SK-N-SH (cell line): ENCODE data around the gene NUAK1. TPM values are rescaled to one million over a fixed set of nuclear protein-coding genes. Genes with fewer than 3 reads are reported as not detected.

Experiments
- CTCF ChIA-PET: fragments of 300-600, 350-600 bp; formaldehyde crosslinking; extraction: SDS; loops from one replicate; lab custom pipeline; 2021; lab: Yijun Ruan, JAX
- POLR2A ChIA-PET: fragments of 350-600 bp; sonication (Branson Sonifier 250); formaldehyde crosslinking; extraction: SDS; loops from one replicate; lab custom pipeline; 2020; ENCODE audit warnings: antibody characterized with exemption, inconsistent platforms; lab: Yijun Ruan, JAX
- DNase-seq: peaks from one replicate; pipeline ENCODE4 v3.0.0; 2012
- H2AFZ ChIP-seq: fragments of 200-600 bp; sonication (generic); 2 replicates; pipeline ENCODE4 v1.8.1; 2016; ENCODE audit warnings: antibody characterized with exemption, mild to moderate bottlenecking, low read depth
- H3F3A ChIP-seq: fragments of 200-600 bp; sonication (generic); replicated peaks from 2 replicates; pipeline ENCODE3; 2016; ENCODE audit warnings: antibody characterized with exemption, mild to moderate bottlenecking; ENCODE audit not compliant: insufficient read depth
- H3K27ac ChIP-seq, 2 experiments: fragments of 200-500 bp in 1 of 2; fragments of 200-600 bp in 1 of 2; sonication (Bioruptor generic) in 1 of 2; sonication (generic), shearing (Covaris generic) in 1 of 2; 2 replicates each; pipeline versions ENCODE4 v1.5.1 to v1.6.1; 2014 to 2016; ENCODE audit warnings: low read depth in 2 of 2, inconsistent platforms in 1 of 2, low read length in 1 of 2, mild to moderate bottlenecking in 1 of 2, mixed read lengths in 1 of 2
- H3K27me3 ChIP-seq: fragments of 200-600 bp; sonication (generic), shearing (Covaris generic); 2 replicates; pipeline ENCODE4 v1.6.1; 2016; ENCODE audit warnings: mixed run types; ENCODE audit not compliant: insufficient read depth
- H3K36me3 ChIP-seq, 2 experiments: fragments of 200-500 bp in 1 of 2; fragments of 200-600 bp in 1 of 2; sonication (Bioruptor generic) in 1 of 2; sonication (generic) in 1 of 2; replicated peaks in 1 of 2; 2 replicates each; pipeline versions ENCODE3 to v1.5.1; 2014 to 2016; ENCODE audit warnings: low read length in 1 of 2, mild to moderate bottlenecking in 1 of 2; ENCODE audit not compliant: insufficient read depth in 2 of 2, control insufficient read depth in 1 of 2
- H3K4me1 ChIP-seq, 2 experiments: fragments of 200-500 bp in 1 of 2; fragments of 200-600 bp in 1 of 2; sonication (Bioruptor generic) in 1 of 2; sonication (generic), shearing (Covaris generic) in 1 of 2; 2 replicates each; pipeline versions ENCODE4 v1.5.1 to v1.6.1; 2014 to 2016; ENCODE audit warnings: low read depth in 1 of 2, low read length in 1 of 2, mixed run types in 1 of 2; ENCODE audit not compliant: insufficient read depth in 2 of 2, control insufficient read depth in 1 of 2
- H3K4me2 ChIP-seq: fragments of 200-600 bp; sonication (generic), shearing (Covaris generic); 2 replicates; pipeline ENCODE4 v1.6.1; 2017; ENCODE audit warnings: mixed run types
- H3K4me3 ChIP-seq, 2 experiments: fragments of 200-500 bp in 1 of 2; fragments of 200-600 bp in 1 of 2; sonication (Bioruptor generic) in 1 of 2; sonication (generic), shearing (Covaris generic) in 1 of 2; 2 replicates each; pipeline versions ENCODE4 v1.5.1 to v1.8.1; 2014 to 2016; ENCODE audit warnings: low read depth in 2 of 2, inconsistent platforms in 1 of 2, low read length in 1 of 2, mild to moderate bottlenecking in 1 of 2, mixed read lengths in 1 of 2, moderate library complexity in 1 of 2
- H3K79me2 ChIP-seq: fragments of 200-600 bp; sonication (generic); 2 replicates; pipeline ENCODE4 v1.8.1; 2017; ENCODE audit warnings: mild to moderate bottlenecking; ENCODE audit not compliant: insufficient read depth
- H3K9ac ChIP-seq: fragments of 200-600 bp; sonication (generic); 2 replicates; pipeline ENCODE4 v1.6.1; 2017; ENCODE audit warnings: mixed run types
- H3K9me2 ChIP-seq: fragments of 200-600 bp; sonication (generic); 2 replicates; pipeline ENCODE4 v1.6.1; 2017; ENCODE audit warnings: mixed run types
- H3K9me3 ChIP-seq: fragments of 200-600 bp; sonication (generic); 2 replicates; pipeline ENCODE4 v1.6.1; 2017; ENCODE audit warnings: mixed run types, mild to moderate bottlenecking, moderate library complexity
- H4K20me1 ChIP-seq: fragments of 200-600 bp; sonication (generic); 2 replicates; pipeline ENCODE4 v1.6.1; 2017; ENCODE audit warnings: mild to moderate bottlenecking, mixed run types; ENCODE audit not compliant: insufficient read depth
- CTCF ChIP-seq: fragments of 200-600 bp; sonication (generic); IDR thresholded peaks from 2 replicates; pipeline ENCODE4 v1.6.1; 2017; ENCODE audit warnings: antibody characterized with exemption, mild to moderate bottlenecking, moderate library complexity
- EP300 ChIP-seq, 2 experiments: IDR thresholded peaks; 2 replicates each; pipeline versions ENCODE4 v1.4.0 to v1.6.1; 2012; ENCODE audit warnings: borderline replicate concordance in 1 of 2, low read depth in 1 of 2, low read length in 1 of 2
- FOXJ3 ChIP-seq: sonication (generic); formaldehyde crosslinking; IDR thresholded peaks from 2 replicates; pipeline ENCODE4 v1.5.1; 2020; ENCODE audit warnings: mild to moderate bottlenecking, missing genetic modification reagents
- FOXM1 ChIP-seq: IDR thresholded peaks from 2 replicates; pipeline ENCODE4 v1.4.0; 2012; ENCODE audit warnings: low read depth, mild to moderate bottlenecking
- GABPA ChIP-seq: IDR thresholded peaks from 2 replicates; pipeline ENCODE4 v1.4.0; 2012; ENCODE audit warnings: low read depth, mild to moderate bottlenecking
- GATA2 ChIP-seq: sonication (generic); formaldehyde crosslinking; IDR thresholded peaks from 2 replicates; pipeline ENCODE4 v1.5.0; 2020; ENCODE audit warnings: mild to moderate bottlenecking, missing genetic modification reagents
- RAD21 ChIP-seq: IDR thresholded peaks from 2 replicates; pipeline ENCODE4 v1.6.1; 2012; ENCODE audit warnings: mild to moderate bottlenecking, low read length
- RXRA ChIP-seq: IDR thresholded peaks from 2 replicates; pipeline ENCODE4 v1.4.0; 2012; ENCODE audit warnings: low read depth, mild to moderate bottlenecking, borderline replicate concordance
- USF1 ChIP-seq: IDR thresholded peaks from 2 replicates; pipeline ENCODE4 v1.4.0; 2012; ENCODE audit warnings: low read depth, borderline replicate concordance
- YY1 ChIP-seq: IDR thresholded peaks from 2 replicates; pipeline ENCODE4 v1.4.0; 2012; ENCODE audit warnings: low read depth, mild to moderate bottlenecking
- ZBTB33 ChIP-seq: IDR thresholded peaks from 2 replicates; pipeline ENCODE4 v1.4.0; 2012; ENCODE audit warnings: low read depth, borderline replicate concordance
- WGBS: methylation state at CpG from one replicate; pipeline ENCODE4 v1.1.6; 2017; ENCODE audit warnings: low lambda C conversion rate; 5-methylcytosine and 5-hydroxymethylcytosine counted together
- polyA plus RNA-seq, 3 experiments: library from polyadenylated mRNA; depleted of rRNA; stranded (reverse); fragments of >200 nt; gene quantifications; 2 replicates each; pipeline ENCODE4 v1.2.3, GENCODE V29; 2012

The NUAK1 gene
- polyA plus RNA-seq, 1 of the 3 experiments (the other 2 are of a cell fraction): 8.1 TPM

- Histone ChIP-seq H3K9me2 (no peaks in the 10 kb centered on the region), H3K4me3 (no peak overlapping the region)
- CTCF ChIA-PET: no interaction called here
Observed at GRCh38 chr12:106064721-106065021, 74.1 kb downstream of the NUAK1 start.

More at GRCh38 chr12:106064721-106065021, 74.1 kb downstream of the NUAK1 start:
- 100% methylated on average over 2 of the region's 2 CpGs for WGBS
- Histone ChIP-seq H3K79me2 (peaks cover 13% of the 10 kb centered on the region; the same call in 1 of the 2 replicates), H3K9me3 (no peaks in the 10 kb centered on the region), H3F3A (peaks cover 46% of the 10 kb centered on the region), H3K4me1 (peaks cover 0 to 2% of the 10 kb centered on the region in 2 experiments; a peak in 1 of 4 replicates), H2AFZ (no peak overlapping the region), H3K4me2 (no peak overlapping the region), H3K27me3 (no peaks in the 10 kb centered on the region), H3K9ac (no peak overlapping the region), H3K36me3 (peaks cover 50 to 53% of the 10 kb centered on the region in 2 experiments), H4K20me1 (no peaks in the 10 kb centered on the region), H3K27ac (no peak overlapping the region)
- POLR2A ChIA-PET: no interaction called here
- DNase-seq: no peak
- TF ChIP-seq USF1: no peak
- no peak for TF ChIP-seq RXRA
- TF ChIP-seq CTCF: no peak
- no peak for TF ChIP-seq EP300 (IDR thresholded peaks at IDR 0.05; ENCODE audit: borderline replicate concordance in 1 of 2, low read depth in 1 of 2, low read length in 1 of 2)
- TF ChIP-seq YY1: no peak
- no peak for TF ChIP-seq FOXJ3 (CRISPR knock-in tag)
- TF ChIP-seq GATA2: no peak
- TF ChIP-seq GABPA: no peak
- no peak for TF ChIP-seq ZBTB33
- TF ChIP-seq RAD21: no peak
- no peak for TF ChIP-seq FOXM1
